ENCODE results near the gene KLHDC7B. TPM values are rescaled to one million over a fixed set of nuclear protein-coding genes. Genes with fewer than 3 reads are reported as not detected.
A peak's percentile ranks its signal among the peaks of the same experiment; 100 is the strongest.

Gene KLHDC7B
- total RNA-seq, 1 donor from 2014 or later, result not detected

GRCh38 chr22:50576806-50577696 is 31.4 kb downstream of the KLHDC7B start:
- no peaks in the 10 kb centered on the region for H3K9me3 ChIP-seq (ENCODE audit: control insufficient read depth in 3 of 3, low read length in 3 of 3)
- peaks cover 34 to 70% (median 57%) of the 10 kb centered on the region in 3 donors for H3K4me1 ChIP-seq (ENCODE audit: control insufficient read depth in 3 of 3, insufficient read depth in 3 of 3, low read length in 3 of 3)

DNA sequence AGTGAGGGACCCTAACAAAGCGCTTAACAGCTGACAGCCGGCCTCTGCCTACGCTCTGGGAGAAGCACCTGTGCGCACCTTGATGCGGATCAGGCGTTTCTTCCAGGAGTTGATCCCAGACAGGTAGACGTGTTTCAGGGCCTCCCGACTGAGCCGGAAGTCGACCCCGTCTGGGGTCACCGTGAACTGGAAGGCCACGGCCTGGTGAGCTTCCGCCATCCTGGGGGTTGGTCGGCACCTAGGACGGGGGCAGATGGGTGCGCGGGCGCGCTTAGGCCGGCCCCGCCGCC is 31.9 kb downstream of the KLHDC7B start:
- Histone ChIP-seq H3K9ac (ENCODE audit: low read depth in 1 of 3, low read length in 3 of 3) (peak overlapping the region; percentile 57 to 90 (median 84)), H3K9me3 (ENCODE audit: control insufficient read depth in 3 of 3, low read length in 3 of 3) (no peaks in the 10 kb centered on the region), H3K27me3 (ENCODE audit: control insufficient read depth in 3 of 3, insufficient read depth in 3 of 3, low read length in 3 of 3) (no peaks in the 10 kb centered on the region), H3K4me3 (ENCODE audit: low read length in 3 of 3) (peak overlapping the region; percentile 54 to 87 (median 68)), H3K4me1 (ENCODE audit: control insufficient read depth in 3 of 3, insufficient read depth in 3 of 3, low read length in 3 of 3) (peaks cover 34 to 65% (median 57%) of the 10 kb centered on the region in 3 donors), H3K36me3 (ENCODE audit: control insufficient read depth in 3 of 3, insufficient read depth in 3 of 3, low read length in 3 of 3) (peaks cover 44 to 60% (median 46%) of the 10 kb centered on the region in 3 donors), H3K27ac (ENCODE audit: low read depth, low read length) (peak overlapping the region; percentile 96)

More at GRCh38 chr22:50576806-50577696, 31.4 kb downstream of the KLHDC7B start:
- Histone ChIP-seq H3K27ac (ENCODE audit: low read depth, low read length) (peak overlapping the region; percentile 96), H3K36me3 (ENCODE audit: control insufficient read depth in 3 of 3, insufficient read depth in 3 of 3, low read length in 3 of 3) (peaks cover 48 to 66% (median 50%) of the 10 kb centered on the region in 3 donors), H3K4me3 (ENCODE audit: low read length in 3 of 3) (peak overlapping the region; percentile 54 to 87 (median 68)), H3K9ac (ENCODE audit: low read depth in 1 of 3, low read length in 3 of 3) (peak overlapping the region; percentile 57 to 90 (median 84)), H3K27me3 (ENCODE audit: control insufficient read depth in 3 of 3, insufficient read depth in 3 of 3, low read length in 3 of 3) (no peaks in the 10 kb centered on the region)

DNA sequence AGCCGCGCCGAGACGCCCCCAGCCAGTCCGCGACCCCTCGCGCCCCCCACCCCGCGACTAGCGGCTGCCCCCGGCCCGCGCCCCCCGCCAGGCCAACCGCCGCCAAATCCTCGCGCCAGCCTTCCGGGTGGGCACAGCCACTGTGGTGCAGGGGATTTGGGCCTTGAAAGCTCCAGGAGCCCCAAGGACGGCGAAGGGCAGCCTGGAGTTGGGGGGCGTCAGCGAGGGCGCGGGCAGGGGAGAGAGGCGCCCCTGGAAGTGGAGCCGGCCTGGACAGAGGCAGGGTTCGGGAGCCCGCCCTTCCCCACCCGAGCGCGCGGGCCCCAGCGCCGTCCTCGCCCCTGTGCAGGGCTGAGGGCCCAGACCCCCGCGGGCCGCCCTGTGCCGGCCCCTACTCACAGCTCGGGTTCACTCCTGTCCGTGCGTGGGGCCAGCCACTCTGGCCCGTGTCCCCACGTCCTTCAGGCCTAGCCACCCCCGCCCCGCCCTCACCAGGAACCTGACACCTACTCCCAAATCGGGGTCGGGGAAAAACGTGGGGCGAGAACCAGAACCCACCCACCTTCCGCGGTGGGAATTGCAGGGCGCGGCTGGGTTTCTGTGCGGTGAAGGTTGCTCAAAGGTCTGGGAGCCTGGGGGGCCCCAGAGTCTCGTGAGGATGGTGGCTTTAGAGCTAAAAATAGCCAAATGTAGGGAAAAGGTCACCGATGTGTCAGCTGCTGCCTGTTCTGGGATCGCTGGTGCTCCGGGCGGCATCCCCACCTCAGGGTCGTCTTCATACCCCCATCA is 32.5 kb downstream of the KLHDC7B start, which contains the start of gene CPT1B:
CPT1B (minus strand) TSS at position 441 of the 789 bp plus-strand sequence. CDS start 512 bp downstream, outside the sequence.
- Histone ChIP-seq H3K4me1 (ENCODE audit: control insufficient read depth in 3 of 3, insufficient read depth in 3 of 3, low read length in 3 of 3) (peaks cover 34 to 62% (median 58%) of the 10 kb centered on the region in 3 donors), H3K36me3 (ENCODE audit: control insufficient read depth in 3 of 3, insufficient read depth in 3 of 3, low read length in 3 of 3) (peaks cover 40 to 55% (median 46%) of the 10 kb centered on the region in 3 donors), H3K27me3 (ENCODE audit: control insufficient read depth in 3 of 3, insufficient read depth in 3 of 3, low read length in 3 of 3) (no peaks in the 10 kb centered on the region), H3K9ac (ENCODE audit: low read depth in 1 of 3, low read length in 3 of 3) (peak within 1 kb of the TSS; percentile 60 to 90 (median 84)), H3K9me3 (ENCODE audit: control insufficient read depth in 3 of 3, low read length in 3 of 3) (no peaks in the 10 kb centered on the region), H3K27ac (ENCODE audit: low read depth, low read length) (peak within 1 kb of the TSS; percentile 96), H3K4me3 (ENCODE audit: low read length in 3 of 3) (peak within 1 kb of the TSS; percentile 54 to 87 (median 68))

GRCh38 chr22:50578776-50579310 is 33.1 kb downstream of the KLHDC7B start:
- Histone ChIP-seq H3K4me1 (ENCODE audit: control insufficient read depth in 3 of 3, insufficient read depth in 3 of 3, low read length in 3 of 3) (peaks cover 40 to 64% (median 64%) of the 10 kb centered on the region in 3 donors), H3K9me3 (ENCODE audit: control insufficient read depth in 3 of 3, low read length in 3 of 3) (no peaks in the 10 kb centered on the region), H3K27ac (ENCODE audit: low read depth, low read length) (peak overlapping the region; percentile 96), H3K9ac (ENCODE audit: low read depth in 1 of 3, low read length in 3 of 3) (peak overlapping the region; percentile 60 to 90 (median 84)), H3K27me3 (ENCODE audit: control insufficient read depth in 3 of 3, insufficient read depth in 3 of 3, low read length in 3 of 3) (no peaks in the 10 kb centered on the region), H3K4me3 (ENCODE audit: low read length in 3 of 3) (peak overlapping the region; percentile 35 to 68 (median 43)), H3K36me3 (ENCODE audit: control insufficient read depth in 3 of 3, insufficient read depth in 3 of 3, low read length in 3 of 3) (peaks cover 34 to 48% (median 40%) of the 10 kb centered on the region in 3 donors)

GRCh38 chr22:50579752-50580151 is 34.1 kb downstream of the KLHDC7B start:
- H3K9me3 ChIP-seq (ENCODE audit: control insufficient read depth in 3 of 3, low read length in 3 of 3), result no peaks in the 10 kb centered on the region
- peak overlapping the region in 2 of 3 donors; percentile 60 to 90 for H3K9ac ChIP-seq (ENCODE audit: low read depth in 1 of 3, low read length in 3 of 3)
- H3K27ac ChIP-seq (ENCODE audit: low read depth, low read length), result peak overlapping the region; percentile 96
- H3K27me3 ChIP-seq (ENCODE audit: control insufficient read depth in 3 of 3, insufficient read depth in 3 of 3, low read length in 3 of 3), result no peaks in the 10 kb centered on the region
- H3K4me3 ChIP-seq (ENCODE audit: low read length in 3 of 3), result no peak overlapping the region
- peaks cover 25 to 39% (median 37%) of the 10 kb centered on the region in 3 donors for H3K36me3 ChIP-seq (ENCODE audit: control insufficient read depth in 3 of 3, insufficient read depth in 3 of 3, low read length in 3 of 3)
- peaks cover 41 to 66% (median 62%) of the 10 kb centered on the region in 3 donors for H3K4me1 ChIP-seq (ENCODE audit: control insufficient read depth in 3 of 3, insufficient read depth in 3 of 3, low read length in 3 of 3)

DNA sequence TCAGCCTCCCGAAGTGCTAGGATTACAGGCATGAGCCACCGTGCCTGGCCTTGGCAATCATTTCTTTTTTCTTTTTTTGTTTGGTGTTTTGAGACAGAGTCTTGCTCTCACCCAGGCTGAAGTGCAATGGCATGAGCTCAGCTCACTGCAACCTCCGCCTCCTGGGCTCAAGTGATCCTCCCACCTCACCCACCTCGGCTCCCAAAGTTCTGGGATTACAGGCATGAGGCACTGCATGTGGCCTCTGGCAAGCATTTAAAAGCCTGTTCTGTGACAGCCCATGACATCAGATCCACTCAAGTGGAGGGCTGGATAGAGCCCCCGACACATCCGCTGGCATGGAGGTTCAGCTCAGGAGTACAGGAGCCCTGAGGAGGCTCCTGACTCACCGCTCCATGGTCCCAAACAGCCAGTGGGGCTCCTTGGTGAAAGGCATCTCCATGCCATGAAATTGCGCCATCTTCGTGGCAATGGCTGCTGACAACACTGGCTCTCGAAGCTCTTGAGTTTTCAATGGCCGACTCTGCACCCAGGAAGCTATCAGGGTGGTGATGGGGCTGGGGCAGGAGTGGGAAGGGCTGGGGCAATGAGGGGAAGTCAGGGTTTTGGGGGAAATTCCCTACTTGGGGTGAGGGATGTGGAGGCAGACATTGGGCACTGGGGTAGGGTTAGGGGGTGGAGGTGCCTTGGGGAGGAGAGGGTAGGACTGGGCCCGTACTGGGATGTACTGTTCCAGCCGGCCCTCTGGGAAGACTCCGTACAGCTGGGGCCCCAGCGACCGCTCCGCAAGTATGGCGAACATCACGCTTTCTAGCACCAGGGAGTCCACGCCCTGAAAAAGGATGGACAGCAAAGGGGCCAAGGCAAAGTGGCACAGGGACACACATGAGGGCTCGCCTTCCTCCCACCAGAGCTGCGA is 35.6 kb downstream of the KLHDC7B start:
- peak overlapping the region; percentile 98 for H3K27ac ChIP-seq (ENCODE audit: low read depth, low read length)
- no peaks in the 10 kb centered on the region for H3K9me3 ChIP-seq (ENCODE audit: control insufficient read depth in 3 of 3, low read length in 3 of 3)
- H3K4me1 ChIP-seq (ENCODE audit: control insufficient read depth in 3 of 3, insufficient read depth in 3 of 3, low read length in 3 of 3), result peaks cover 41 to 59% (median 53%) of the 10 kb centered on the region in 3 donors
- H3K9ac ChIP-seq (ENCODE audit: low read depth in 1 of 3, low read length in 3 of 3), result peak overlapping the region; percentile 94 to 98 (median 95)
- peaks cover 13 to 28% (median 27%) of the 10 kb centered on the region in 3 donors for H3K36me3 ChIP-seq (ENCODE audit: control insufficient read depth in 3 of 3, insufficient read depth in 3 of 3, low read length in 3 of 3)
- no peaks in the 10 kb centered on the region for H3K27me3 ChIP-seq (ENCODE audit: control insufficient read depth in 3 of 3, insufficient read depth in 3 of 3, low read length in 3 of 3)
- peak overlapping the region; percentile 83 to 94 (median 92) for H3K4me3 ChIP-seq (ENCODE audit: low read length in 3 of 3)

GRCh38 chr22:50581950-50582492 is 36.3 kb downstream of the KLHDC7B start:
- peaks cover 37 to 52% (median 45%) of the 10 kb centered on the region in 3 donors for H3K4me1 ChIP-seq (ENCODE audit: control insufficient read depth in 3 of 3, insufficient read depth in 3 of 3, low read length in 3 of 3)

DNA sequence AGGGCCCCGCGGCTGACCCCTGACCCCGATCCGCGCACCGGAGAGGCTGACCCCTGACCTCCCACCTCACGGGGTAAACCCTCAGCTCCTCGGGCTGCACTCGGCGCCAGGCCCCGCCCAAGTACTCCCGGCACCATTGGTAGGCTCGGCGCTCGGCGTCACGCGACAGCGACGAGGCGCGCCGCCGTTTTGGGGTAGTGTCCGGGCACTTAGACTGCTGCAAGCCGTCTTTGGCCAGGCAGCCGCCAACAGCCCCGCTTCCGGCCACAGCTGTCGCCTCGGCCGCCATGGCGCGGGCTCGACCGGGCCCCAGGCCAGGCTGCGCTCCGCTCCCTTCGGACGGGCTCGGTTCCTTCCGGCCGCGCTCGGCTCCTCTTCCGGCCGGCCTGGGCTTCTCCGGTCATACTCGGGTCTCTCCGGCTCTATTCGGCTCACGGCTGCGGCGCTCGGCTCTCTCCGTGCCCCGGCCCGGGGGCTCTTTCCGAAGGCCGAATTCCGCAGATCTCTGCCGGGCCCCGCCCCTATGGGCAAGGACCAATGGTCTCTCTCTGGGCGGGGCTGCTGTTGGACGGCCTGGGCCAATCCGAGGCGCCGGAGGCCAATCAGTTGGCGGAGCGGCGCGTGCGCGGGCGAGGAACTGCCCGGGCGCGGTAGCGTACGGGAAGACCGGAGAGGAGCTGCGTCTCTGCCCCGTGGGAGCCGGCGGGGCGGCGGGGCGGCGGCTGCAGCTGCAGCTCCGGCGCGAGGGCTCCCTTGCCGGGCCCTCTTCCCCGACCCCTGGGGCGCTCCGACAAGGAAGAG is 37.0 kb downstream of the KLHDC7B start, which contains the start of gene CHKB:
CHKB (minus strand) TSS at position 357 of the 801 bp plus-strand sequence; CDS start at position 289, 68 bp downstream.
- H3K9ac ChIP-seq (ENCODE audit: low read depth in 1 of 3, low read length in 3 of 3), result peak within 1 kb of the TSS; percentile 94 to 98 (median 95)
- H3K27ac ChIP-seq (ENCODE audit: low read depth, low read length), result peak within 1 kb of the TSS; percentile 98
- no peaks in the 10 kb centered on the region for H3K9me3 ChIP-seq (ENCODE audit: control insufficient read depth in 3 of 3, low read length in 3 of 3)
- H3K36me3 ChIP-seq (ENCODE audit: control insufficient read depth in 3 of 3, insufficient read depth in 3 of 3, low read length in 3 of 3), result peaks cover 3 to 21% (median 13%) of the 10 kb centered on the region in 3 donors
- no peaks in the 10 kb centered on the region for H3K27me3 ChIP-seq (ENCODE audit: control insufficient read depth in 3 of 3, insufficient read depth in 3 of 3, low read length in 3 of 3)
- H3K4me3 ChIP-seq (ENCODE audit: low read length in 3 of 3), result peak within 1 kb of the TSS; percentile 85 to 94 (median 92)
- peaks cover 30 to 45% (median 40%) of the 10 kb centered on the region in 3 donors for H3K4me1 ChIP-seq (ENCODE audit: control insufficient read depth in 3 of 3, insufficient read depth in 3 of 3, low read length in 3 of 3)

More at GRCh38 chr22:50581950-50582492, 36.3 kb downstream of the KLHDC7B start:
- H3K27ac ChIP-seq (ENCODE audit: low read depth, low read length), result peak overlapping the region; percentile 98
- H3K9ac ChIP-seq (ENCODE audit: low read depth in 1 of 3, low read length in 3 of 3), result peak overlapping the region; percentile 94 to 98 (median 95)
- H3K9me3 ChIP-seq (ENCODE audit: control insufficient read depth in 3 of 3, low read length in 3 of 3), result no peaks in the 10 kb centered on the region
- H3K36me3 ChIP-seq (ENCODE audit: control insufficient read depth in 3 of 3, insufficient read depth in 3 of 3, low read length in 3 of 3), result peaks cover 6 to 21% (median 20%) of the 10 kb centered on the region in 3 donors
- no peaks in the 10 kb centered on the region for H3K27me3 ChIP-seq (ENCODE audit: control insufficient read depth in 3 of 3, insufficient read depth in 3 of 3, low read length in 3 of 3)
- H3K4me3 ChIP-seq (ENCODE audit: low read length in 3 of 3), result peak overlapping the region; percentile 83 to 94 (median 92)

Measured in skeletal muscle tissue (tissue), 4 donors.